IPS-15b (cell line): ENCODE measurements around the gene NCOA7.

Experiments used
- H3K27me3 ChIP-seq: one replicate; pipeline ENCODE4 v1.6.1; 2013; ENCODE audit warnings: low read length; ENCODE audit not compliant: control insufficient read depth, insufficient read depth
- H3K36me3 ChIP-seq: one replicate; pipeline ENCODE4 v1.6.1; 2013; ENCODE audit warnings: low read length; ENCODE audit not compliant: control insufficient read depth, insufficient read depth
- H3K4me1 ChIP-seq: one replicate; pipeline ENCODE4 v1.6.1; 2013; ENCODE audit warnings: mild to moderate bottlenecking, low read length; ENCODE audit not compliant: control insufficient read depth, insufficient read depth
- H3K4me3 ChIP-seq: one replicate; pipeline ENCODE4 v1.5.1; 2013; ENCODE audit warnings: low read depth, low read length
- H3K9ac ChIP-seq: one replicate; pipeline ENCODE4 v1.6.1; 2013; ENCODE audit warnings: low read depth, mild to moderate bottlenecking, low read length
- H3K9me3 ChIP-seq: one replicate; pipeline ENCODE4 v1.6.1; 2013; ENCODE audit warnings: mild to moderate bottlenecking, low read length; ENCODE audit not compliant: control insufficient read depth, insufficient read depth

The NCOA7 gene

GRCh38 chr6:125749173-125749864, 41.4 kb upstream of the NCOA7 start, which contains the start of gene HEY2:
TSS of gene HEY2 (plus strand) at chr6:125749632. CDS start at chr6:125749777, 145 bp downstream.
- Histone ChIP-seq H3K9ac (peak within 1 kb of the TSS; percentile 56), H3K4me1 (peaks cover 10% of the 10 kb centered on the region), H3K4me3 (peak within 1 kb of the TSS; percentile 95), H3K36me3 (no peaks in the 10 kb centered on the region), H3K9me3 (no peaks in the 10 kb centered on the region), H3K27me3 (no peaks in the 10 kb centered on the region)

GRCh38 chr6:125749865-125750691, 40.7 kb upstream of the NCOA7 start:
- Histone ChIP-seq H3K9ac (peak overlapping the region; percentile 56), H3K4me1 (peaks cover 18% of the 10 kb centered on the region), H3K27me3 (no peaks in the 10 kb centered on the region), H3K4me3 (peak overlapping the region; percentile 95), H3K36me3 (no peaks in the 10 kb centered on the region), H3K9me3 (no peaks in the 10 kb centered on the region)

GRCh38 chr6:125750692-125751333, 39.9 kb upstream of the NCOA7 start:
- Histone ChIP-seq H3K27me3 (no peaks in the 10 kb centered on the region), H3K9me3 (no peaks in the 10 kb centered on the region), H3K4me1 (peaks cover 17% of the 10 kb centered on the region), H3K4me3 (peak overlapping the region; percentile 95), H3K9ac (no peak overlapping the region), H3K36me3 (peaks cover 4% of the 10 kb centered on the region)

GRCh38 chr6:125751334-125751916, 39.3 kb upstream of the NCOA7 start:
- no peaks in the 10 kb centered on the region for H3K9me3 ChIP-seq
- H3K9ac ChIP-seq: no peak overlapping the region
- H3K27me3 ChIP-seq: no peaks in the 10 kb centered on the region
- H3K4me1 ChIP-seq: peaks cover 15% of the 10 kb centered on the region
- H3K4me3 ChIP-seq: peak overlapping the region; percentile 95
- peaks cover 4% of the 10 kb centered on the region for H3K36me3 ChIP-seq

- Histone ChIP-seq H3K4me3 (no peak overlapping the region), H3K9ac (no peak overlapping the region), H3K9me3 (no peaks in the 10 kb centered on the region), H3K36me3 (peaks cover 4% of the 10 kb centered on the region), H3K27me3 (no peaks in the 10 kb centered on the region), H3K4me1 (peaks cover 15% of the 10 kb centered on the region)
Measured at GRCh38 chr6:125752773-125753172, 38.0 kb upstream of the NCOA7 start.

GRCh38 chr6:125753218-125753936, 37.4 kb upstream of the NCOA7 start:
- Histone ChIP-seq H3K9ac (no peak overlapping the region), H3K4me1 (peaks cover 15% of the 10 kb centered on the region), H3K9me3 (no peaks in the 10 kb centered on the region), H3K27me3 (no peaks in the 10 kb centered on the region), H3K4me3 (no peak overlapping the region), H3K36me3 (peaks cover 4% of the 10 kb centered on the region)

GRCh38 chr6:125753937-125754259, 36.9 kb upstream of the NCOA7 start:
- Histone ChIP-seq H3K27me3 (no peaks in the 10 kb centered on the region), H3K4me1 (peaks cover 17% of the 10 kb centered on the region), H3K4me3 (no peak overlapping the region), H3K36me3 (peaks cover 4% of the 10 kb centered on the region), H3K9ac (no peak overlapping the region), H3K9me3 (no peaks in the 10 kb centered on the region)

GRCh38 chr6:125754566-125754965, 36.2 kb upstream of the NCOA7 start:
- H3K9me3 ChIP-seq: no peaks in the 10 kb centered on the region
- H3K27me3 ChIP-seq: no peaks in the 10 kb centered on the region
- no peak overlapping the region for H3K9ac ChIP-seq
- H3K4me3 ChIP-seq: no peak overlapping the region
- peaks cover 8% of the 10 kb centered on the region for H3K36me3 ChIP-seq
- peaks cover 17% of the 10 kb centered on the region for H3K4me1 ChIP-seq

- Histone ChIP-seq H3K27me3 (no peaks in the 10 kb centered on the region), H3K4me1 (peaks cover 17% of the 10 kb centered on the region), H3K9me3 (no peaks in the 10 kb centered on the region), H3K9ac (no peak overlapping the region), H3K36me3 (peaks cover 13% of the 10 kb centered on the region), H3K4me3 (peak overlapping the region; percentile 4)
Measured at GRCh38 chr6:125759184-125759902, 31.4 kb upstream of the NCOA7 start.

GRCh38 chr6:125759959-125760457, 30.8 kb upstream of the NCOA7 start:
- Histone ChIP-seq H3K4me3 (no peak overlapping the region), H3K9ac (no peak overlapping the region), H3K4me1 (peaks cover 10% of the 10 kb centered on the region), H3K27me3 (no peaks in the 10 kb centered on the region), H3K9me3 (no peaks in the 10 kb centered on the region), H3K36me3 (peaks cover 13% of the 10 kb centered on the region)
